HL-60 (cell line): ENCODE measurements around the gene ZBTB8B.

Source experiments
- CTCF ChIP-seq: IDR thresholded peaks from one replicate; pipeline ENCODE4 v1.5.1; 2011; ENCODE audit warnings: low read length, control low read depth, inconsistent platforms; ENCODE audit not compliant: insufficient read depth
- GABPA ChIP-seq: IDR thresholded peaks from 2 replicates; pipeline ENCODE4 v1.6.1; 2012; ENCODE audit warnings: low read depth
- REST ChIP-seq: IDR thresholded peaks from 2 replicates; pipeline ENCODE4 v1.6.1; 2012; ENCODE audit warnings: low read depth; ENCODE audit not compliant: insufficient replicate concordance

- TF ChIP-seq CTCF (no peak), GABPA (no peak), REST (no peak)
Measured at GRCh38 chr1:32465578-32465933, 684 bp downstream of the ZBTB8B start.
